Measurements from ENCODE around the gene DCTN2. TPM values are rescaled to one million over a fixed set of nuclear protein-coding genes. Genes with fewer than 3 reads are reported as not detected.

Gene DCTN2
- total and polyA plus RNA-seq, 8 donors = 104 to 162 (median 155) TPM

DNA sequence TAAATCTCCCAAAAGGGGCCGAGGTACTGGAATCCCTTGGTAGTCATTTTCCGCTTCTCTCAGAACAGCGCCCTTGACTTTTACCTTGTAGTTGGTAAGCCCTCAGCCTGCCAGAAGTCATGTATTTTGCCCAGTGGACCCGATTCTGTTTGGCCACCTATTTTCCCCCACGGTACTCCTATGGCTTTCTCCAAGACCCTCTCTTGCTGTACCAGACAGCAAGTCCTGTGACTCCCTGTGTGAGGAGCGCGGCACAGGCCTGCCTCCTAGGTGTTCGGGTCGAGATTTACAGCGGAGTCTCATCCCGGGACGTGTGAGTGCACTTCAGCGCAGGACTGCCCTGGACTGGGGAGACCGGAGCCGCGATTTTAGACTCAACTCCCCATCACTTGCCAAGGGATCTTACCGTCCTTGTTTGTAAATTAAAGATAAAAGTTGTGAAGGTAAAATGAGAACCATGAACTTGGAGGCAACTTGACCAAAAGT is 25.4 kb downstream of the DCTN2 start:
- peak in 3 of 4 donors; percentile 58 to 81 (median 61) for DNase-seq
- peak; percentile 2 for ATAC-seq

DNA sequence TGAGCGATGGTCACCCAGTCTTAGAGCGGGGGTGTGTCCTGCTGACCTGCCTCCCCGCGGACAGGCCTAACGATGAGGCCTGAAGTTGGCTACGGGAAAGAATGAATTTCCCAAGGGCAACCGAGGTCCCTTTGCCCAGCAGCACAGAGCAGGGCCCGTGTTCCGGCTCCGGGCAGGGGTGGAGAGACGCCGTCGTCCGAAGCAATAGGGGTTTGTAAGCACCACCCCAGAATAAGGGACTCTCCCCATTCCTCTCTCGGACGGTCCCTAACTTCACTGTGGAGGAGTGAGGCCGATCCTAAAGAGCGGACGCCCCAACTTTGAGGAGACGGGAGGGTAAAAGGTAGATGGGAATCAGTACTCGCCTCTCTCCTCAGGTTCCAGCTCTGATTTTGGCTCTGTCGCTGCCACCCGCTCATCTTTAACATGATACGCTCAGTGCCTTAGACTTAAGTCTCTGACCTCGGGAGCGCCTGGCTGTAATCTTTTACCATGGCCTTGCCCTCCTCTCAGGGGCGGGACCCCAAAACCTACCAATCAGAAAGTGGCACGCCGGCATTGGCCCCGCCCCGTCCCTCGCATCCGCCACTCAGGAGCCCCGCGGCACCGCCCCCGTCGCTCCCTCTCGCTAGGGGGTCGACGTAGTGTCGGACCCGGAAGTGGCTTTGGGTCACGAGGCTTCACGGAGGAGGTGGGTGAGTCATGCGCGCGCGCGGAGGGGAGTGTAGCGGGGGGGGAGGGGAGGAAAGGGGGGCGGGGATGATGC is 26.8 kb downstream of the DCTN2 start, which contains the start of gene DDIT3:
Gene DDIT3 (minus strand): TSS at position 462 of the 766 bp plus-strand sequence. CDS start 3,108 bp downstream, outside the sequence.
- peaks cover 45 to 71% of the 10 kb centered on the region in 2 donors for H3K4me1 ChIP-seq
- peak; percentile 98 to 100 (median 99) for DNase-seq
- intact Hi-C loops (cut with DNase I) = no loop called here

More for the DNA sequence above, 25.4 kb downstream of the DCTN2 start:
- H3K9me3 ChIP-seq = no peaks in the 10 kb centered on the region
- TF ChIP-seq, protein P1, sequence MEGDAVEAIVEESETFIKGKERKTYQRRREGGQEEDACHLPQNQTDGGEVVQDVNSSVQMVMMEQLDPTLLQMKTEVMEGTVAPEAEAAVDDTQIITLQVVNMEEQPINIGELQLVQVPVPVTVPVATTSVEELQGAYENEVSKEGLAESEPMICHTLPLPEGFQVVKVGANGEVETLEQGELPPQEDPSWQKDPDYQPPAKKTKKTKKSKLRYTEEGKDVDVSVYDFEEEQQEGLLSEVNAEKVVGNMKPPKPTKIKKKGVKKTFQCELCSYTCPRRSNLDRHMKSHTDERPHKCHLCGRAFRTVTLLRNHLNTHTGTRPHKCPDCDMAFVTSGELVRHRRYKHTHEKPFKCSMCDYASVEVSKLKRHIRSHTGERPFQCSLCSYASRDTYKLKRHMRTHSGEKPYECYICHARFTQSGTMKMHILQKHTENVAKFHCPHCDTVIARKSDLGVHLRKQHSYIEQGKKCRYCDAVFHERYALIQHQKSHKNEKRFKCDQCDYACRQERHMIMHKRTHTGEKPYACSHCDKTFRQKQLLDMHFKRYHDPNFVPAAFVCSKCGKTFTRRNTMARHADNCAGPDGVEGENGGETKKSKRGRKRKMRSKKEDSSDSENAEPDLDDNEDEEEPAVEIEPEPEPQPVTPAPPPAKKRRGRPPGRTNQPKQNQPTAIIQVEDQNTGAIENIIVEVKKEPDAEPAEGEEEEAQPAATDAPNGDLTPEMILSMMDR (IDR thresholded peaks at IDR 0.05) = no peak
- H3K36me3 ChIP-seq = peaks cover 0 to 48% of the 10 kb centered on the region in 2 donors
- H3K27me3 ChIP-seq = no peaks in the 10 kb centered on the region
- peak overlapping the region in 1 of 2 donors; percentile 95 for H3K4me3 ChIP-seq
- intact Hi-C loops (cut with DNase I) = no loop called here
- H3K27ac ChIP-seq = peak overlapping the region; percentile 95 to 97
- peaks cover 45 to 74% of the 10 kb centered on the region in 2 donors for H3K4me1 ChIP-seq

DNA sequence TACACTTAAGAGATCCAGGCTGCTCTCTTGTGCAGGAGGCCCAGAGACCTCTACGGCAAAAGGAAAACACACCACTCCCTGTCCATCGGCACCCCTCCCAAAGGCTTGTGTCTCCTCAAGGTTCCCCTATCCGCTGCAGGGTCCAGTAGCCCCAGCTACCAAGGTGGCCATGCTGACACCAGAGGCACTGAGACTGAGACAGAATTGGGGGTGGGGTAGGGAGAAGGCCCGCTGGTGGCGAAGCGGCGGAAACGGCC is 27.3 kb downstream of the DCTN2 start:
- no peak for DNase-seq
- H3K4me1 ChIP-seq = peaks cover 41 to 66% of the 10 kb centered on the region in 2 donors

More for the DNA sequence above, 26.8 kb downstream of the DCTN2 start, which contains the start of gene DDIT3:
- Histone ChIP-seq H3K27me3 (no peaks in the 10 kb centered on the region), H3K4me3 (peak within 1 kb of the TSS; percentile 55 to 95), H3K36me3 (peaks cover 0 to 48% of the 10 kb centered on the region in 2 donors), H3K27ac (peak within 1 kb of the TSS; percentile 95 to 97), H3K9me3 (no peaks in the 10 kb centered on the region)
- TF ChIP-seq, protein P1 (IDR thresholded peaks at IDR 0.05) = no peak
- peak; percentile 85 for ATAC-seq

DNA sequence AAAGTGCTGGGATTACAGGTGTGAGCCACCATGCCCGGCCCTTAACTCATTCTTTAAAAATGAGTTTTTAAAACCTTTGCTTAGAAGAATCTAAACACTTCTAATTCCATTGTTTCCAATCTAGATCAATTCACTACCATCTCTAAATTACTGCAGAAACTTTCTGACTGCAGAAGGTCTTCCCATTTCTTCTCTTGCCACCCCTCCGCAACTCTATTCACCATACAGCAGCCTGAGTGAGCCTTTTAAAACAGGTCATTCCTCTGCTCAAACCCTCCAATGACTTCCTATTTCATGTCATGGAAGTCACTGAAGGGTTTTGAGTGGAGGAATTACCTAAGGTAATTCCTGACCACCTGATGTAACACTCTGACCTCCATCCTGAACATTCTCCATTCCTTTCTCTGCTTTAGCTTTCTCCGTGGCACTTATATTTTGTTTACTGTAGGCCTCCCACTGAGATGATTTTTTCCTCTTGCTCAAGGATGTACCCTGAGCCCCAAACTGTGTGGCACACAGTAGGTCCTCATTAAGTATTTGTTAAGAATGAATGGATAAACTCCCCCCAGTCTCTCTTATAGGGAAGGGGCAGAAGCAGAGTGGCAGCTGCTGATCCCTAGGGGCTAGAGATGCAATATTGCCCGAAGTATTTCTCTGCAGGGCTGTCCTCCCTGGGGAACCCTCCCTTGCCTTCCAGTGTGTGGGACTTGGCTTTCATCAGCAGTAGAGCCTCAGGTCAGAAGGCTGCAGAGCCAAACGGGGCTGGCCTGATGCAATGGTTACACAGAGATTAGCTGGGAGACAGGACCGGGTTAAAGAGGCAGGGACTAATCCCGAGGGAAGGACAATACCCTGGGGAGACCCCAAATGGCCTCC is 27.8 kb downstream of the DCTN2 start:
- TF ChIP-seq, protein P1 (IDR thresholded peaks at IDR 0.05) = no peak
- ATAC-seq (no peak), DNase-seq (peak in 1 of 4 donors; percentile 28)

More for the DNA sequence above, 27.3 kb downstream of the DCTN2 start:
- Histone ChIP-seq H3K4me3 (peak overlapping the region; percentile 55 to 95), H3K36me3 (peaks cover 0 to 48% of the 10 kb centered on the region in 2 donors), H3K27me3 (no peaks in the 10 kb centered on the region), H3K9me3 (no peaks in the 10 kb centered on the region), H3K27ac (peak overlapping the region; percentile 91 to 97)
- TF ChIP-seq, protein P1 (IDR thresholded peaks at IDR 0.05) = no peak
- intact Hi-C loops (cut with DNase I) = no loop called here
- ATAC-seq = no peak

More for the DNA sequence above, 27.8 kb downstream of the DCTN2 start:
- H3K4me1 ChIP-seq = peaks cover 35 to 60% of the 10 kb centered on the region in 2 donors
- peak overlapping the region; percentile 55 to 95 for H3K4me3 ChIP-seq
- H3K27me3 ChIP-seq = no peaks in the 10 kb centered on the region
- peaks cover 0 to 48% of the 10 kb centered on the region in 2 donors for H3K36me3 ChIP-seq
- H3K9me3 ChIP-seq = no peaks in the 10 kb centered on the region
- intact Hi-C loops (cut with DNase I) = no loop called here
- peak overlapping the region; percentile 91 to 97 for H3K27ac ChIP-seq

All from left lung (tissue), 10 donors.